NCI-H2227 (cell line): ENCODE data around the gene EXT2.

ENCODE experiments used
- DNase-seq: peaks from one replicate; lab custom pipeline; 2025; ENCODE audit not compliant: unreplicated experiment; lab: John Stamatoyannopoulos, UW

Gene EXT2

GRCh38 chr11:44285756-44286155 is 190.3 kb downstream of the EXT2 start:
- no peak for DNase-seq

GRCh38 chr11:44286268-44286880 is 190.9 kb downstream of the EXT2 start:
- peak; percentile 72 for DNase-seq

GRCh38 chr11:44286911-44287310 is 191.4 kb downstream of the EXT2 start:
- DNase-seq = no peak

GRCh38 chr11:44288133-44288526 is 192.7 kb downstream of the EXT2 start:
- DNase-seq = no peak

GRCh38 chr11:44290208-44290607 is 194.7 kb downstream of the EXT2 start:
- DNase-seq = no peak
